ENCODE measurements around the gene TAF7L. TPM values are rescaled to one million over a fixed set of nuclear protein-coding genes. Genes with fewer than 3 reads are reported as not detected.

Gene TAF7L
- polyA plus RNA-seq, 1 of the 3 experiments (the other 2 are of a cell fraction), result 0.38 TPM

- Histone ChIP-seq H2AFZ (ENCODE audit: low read depth) (no peak overlapping the region), H3K4me2 (no peak overlapping the region), H4K20me1 (ENCODE audit: insufficient read depth) (no peaks in the 10 kb centered on the region), H3K9me2 (no peaks in the 10 kb centered on the region), H3K9ac (no peak overlapping the region), H3K79me2 (ENCODE audit: insufficient read depth) (no peaks in the 10 kb centered on the region), H3K4me3 (ENCODE audit: low read depth in 2 of 2, low read length in 1 of 2) (no peak overlapping the region), H3K4me1 (ENCODE audit: control insufficient read depth in 1 of 2, insufficient read depth in 2 of 2, low read depth in 1 of 2, low read length in 1 of 2) (no peaks in the 10 kb centered on the region), H3K9me3 (no peaks in the 10 kb centered on the region), H3K36me3 (replicated peaks in 1 of 2; ENCODE audit: control insufficient read depth in 1 of 2, insufficient read depth in 2 of 2, low read length in 1 of 2) (no peaks in the 10 kb centered on the region), H3F3A (replicated peaks; ENCODE audit: insufficient read depth) (no peaks in the 10 kb centered on the region), H3K27me3 (ENCODE audit: insufficient read depth) (no peaks in the 10 kb centered on the region; the same call in 1 of the 2 replicates), H3K27ac (ENCODE audit: low read depth in 2 of 2, low read length in 1 of 2) (no peak overlapping the region)
- TF ChIP-seq TEAD4 (IDR thresholded peaks at IDR 0.05; ENCODE audit: borderline replicate concordance, insufficient read depth) (no peak), ZBTB33 (IDR thresholded peaks at IDR 0.05; ENCODE audit: borderline replicate concordance, low read depth) (no peak), NRF1 (IDR thresholded peaks at IDR 0.05; ENCODE audit: low read depth, low read length) (no peak), FOXJ3 (CRISPR knock-in tag; IDR thresholded peaks at IDR 0.05) (no peak), ELF1 (IDR thresholded peaks at IDR 0.05) (no peak), PBX3 (IDR thresholded peaks at IDR 0.05) (no peak), NFIC (IDR thresholded peaks at IDR 0.05; ENCODE audit: borderline replicate concordance) (no peak), RXRA (IDR thresholded peaks at IDR 0.05; ENCODE audit: borderline replicate concordance, low read depth) (no peak), USF1 (IDR thresholded peaks at IDR 0.05; ENCODE audit: borderline replicate concordance, low read depth) (no peak), EP300 (IDR thresholded peaks at IDR 0.05; ENCODE audit: borderline replicate concordance in 1 of 2, low read depth in 1 of 2, low read length in 1 of 2) (no peak), POLR2AphosphoS5 (IDR thresholded peaks at IDR 0.05; ENCODE audit: low read depth, low read length) (no peak), JUND (IDR thresholded peaks at IDR 0.05) (no peak), GATA2 (CRISPR knock-in tag; IDR thresholded peaks at IDR 0.05) (no peak), RAD21 (IDR thresholded peaks at IDR 0.05; ENCODE audit: low read length) (no peak), FOXM1 (IDR thresholded peaks at IDR 0.05; ENCODE audit: low read depth) (no peak), REST (IDR thresholded peaks at IDR 0.05; ENCODE audit: low read depth, low read length) (no peak), RCOR1 (IDR thresholded peaks at IDR 0.05; ENCODE audit: low read length) (no peak), SIN3A (IDR thresholded peaks at IDR 0.05; ENCODE audit: borderline replicate concordance, low read depth, low read length) (no peak), FOSL2 (IDR thresholded peaks at IDR 0.05; ENCODE audit: borderline replicate concordance, low read depth) (no peak), YY1 (IDR thresholded peaks at IDR 0.05; ENCODE audit: low read depth) (no peak)
- no peak for DNase-seq
- ChIA-PET POLR2A (no interaction called here), CTCF (no interaction called here)
- WGBS (ENCODE audit: low lambda C conversion rate), result 43% methylated on average over 3 of the region's 4 CpGs
Measured at GRCh38 chrX:101262590-101262989, 28.5 kb downstream of the TAF7L start.
